Hematopoietic multipotent progenitor cell treated with erythropoietin and hydrocortisone succinate and interleukin-3 and kit ligand, for 15 days (in vitro differentiated cells): ENCODE results near the gene SHH.
"Not testable (repeated sequence)": the region's sequence is repeated elsewhere in the genome, so short reads cannot be mapped to it uniquely, and the experiment has no call there.

Source experiments
- DNase-seq: peaks from one replicate; pipeline ENCODE4 v3.0.0-alpha.2; 2015; ENCODE audit warnings: low spot score

The SHH gene

GRCh38 chr7:155819186-155819585 is 6.9 kb upstream of the SHH start:
- no peak for DNase-seq

- DNase-seq = no peak
Observed at GRCh38 chr7:155818820-155819168, 6.5 kb upstream of the SHH start.

GRCh38 chr7:155818154-155818819 is 6.0 kb upstream of the SHH start:
- DNase-seq = no peak

GRCh38 chr7:155817515-155817914 is 5.3 kb upstream of the SHH start:
- not testable (repeated sequence) for DNase-seq

- DNase-seq = no peak
Observed at GRCh38 chr7:155816996-155817395, 4.7 kb upstream of the SHH start.

GRCh38 chr7:155816192-155816508 is 3.9 kb upstream of the SHH start:
- DNase-seq = no peak

- DNase-seq = no peak
Observed at GRCh38 chr7:155815332-155816191, 3.3 kb upstream of the SHH start.

GRCh38 chr7:155814316-155815276 is 2.3 kb upstream of the SHH start:
- DNase-seq = no peak

- DNase-seq = no peak
Observed at GRCh38 chr7:155813546-155814315, 1.5 kb upstream of the SHH start.

GRCh38 chr7:155813125-155813524 is 862 bp upstream of the SHH start:
- DNase-seq = no peak

- no peak for DNase-seq
Observed at GRCh38 chr7:155811560-155811894, 736 bp downstream of the SHH start.

- DNase-seq = no peak
Observed at GRCh38 chr7:155810770-155811559, 1.3 kb downstream of the SHH start.

- no peak for DNase-seq
Observed at GRCh38 chr7:155809947-155810769, 2.1 kb downstream of the SHH start.

GRCh38 chr7:155809332-155809946 is 2.8 kb downstream of the SHH start:
- no peak for DNase-seq

- DNase-seq = no peak
Observed at GRCh38 chr7:155808549-155809331, 3.5 kb downstream of the SHH start.

- no peak for DNase-seq
Observed at GRCh38 chr7:155807789-155808548, 4.3 kb downstream of the SHH start.

- no peak for DNase-seq
Observed at GRCh38 chr7:155807065-155807671, 5.1 kb downstream of the SHH start.
